Measurements from ENCODE around the gene RBPJL. TPM values are rescaled to one million over a fixed set of nuclear protein-coding genes. Genes with fewer than 3 reads are reported as not detected.

Gene RBPJL
- total and polyA plus RNA-seq, 8 donors: 2.2 to 10.4 (median 3.4) TPM; not detected in 4

DNA sequence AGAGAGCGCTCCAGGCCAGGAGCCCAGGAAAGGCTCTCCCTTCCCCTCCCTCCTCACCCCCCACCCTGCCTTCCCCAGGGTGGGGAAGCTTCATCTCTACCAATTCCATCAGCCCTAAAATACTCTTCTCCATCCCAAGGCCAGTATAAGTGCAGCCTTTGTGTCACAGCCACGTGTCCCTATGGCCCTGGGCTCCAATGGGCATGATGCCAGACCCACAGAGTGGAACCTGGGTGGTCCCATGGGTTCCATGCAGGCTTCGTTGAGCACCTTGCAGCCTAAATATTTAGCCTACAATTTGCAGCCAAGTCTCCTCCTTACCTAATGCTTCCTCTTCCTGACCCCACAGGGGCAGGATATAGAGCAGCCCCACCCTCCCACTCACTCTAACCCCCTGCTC is 2.4 kb downstream of the RBPJL start:
- intact Hi-C loops (cut with DNase I; ENCODE audit: low total_unique reads): no loop called here
- WGBS, 5 donors: 63 to 90% (median 70%) methylated on average over 3 of the region's 3 CpGs
- Histone ChIP-seq H3K27ac (no peak overlapping the region), H3K9me3 (no peaks in the 10 kb centered on the region), H3K4me3 (no peak overlapping the region), H3K27me3 (peaks cover 0 to 85% (median 31%) of the 10 kb centered on the region in 3 donors), H3K36me3 (no peaks in the 10 kb centered on the region), H3K4me1 (peaks cover 5 to 28% (median 17%) of the 10 kb centered on the region in 4 donors)
- TF ChIP-seq POLR2A (IDR thresholded peaks at IDR 0.05) (no peak), EP300 (IDR thresholded peaks at IDR 0.05) (no peak)
- DNase-seq: no peak

DNA sequence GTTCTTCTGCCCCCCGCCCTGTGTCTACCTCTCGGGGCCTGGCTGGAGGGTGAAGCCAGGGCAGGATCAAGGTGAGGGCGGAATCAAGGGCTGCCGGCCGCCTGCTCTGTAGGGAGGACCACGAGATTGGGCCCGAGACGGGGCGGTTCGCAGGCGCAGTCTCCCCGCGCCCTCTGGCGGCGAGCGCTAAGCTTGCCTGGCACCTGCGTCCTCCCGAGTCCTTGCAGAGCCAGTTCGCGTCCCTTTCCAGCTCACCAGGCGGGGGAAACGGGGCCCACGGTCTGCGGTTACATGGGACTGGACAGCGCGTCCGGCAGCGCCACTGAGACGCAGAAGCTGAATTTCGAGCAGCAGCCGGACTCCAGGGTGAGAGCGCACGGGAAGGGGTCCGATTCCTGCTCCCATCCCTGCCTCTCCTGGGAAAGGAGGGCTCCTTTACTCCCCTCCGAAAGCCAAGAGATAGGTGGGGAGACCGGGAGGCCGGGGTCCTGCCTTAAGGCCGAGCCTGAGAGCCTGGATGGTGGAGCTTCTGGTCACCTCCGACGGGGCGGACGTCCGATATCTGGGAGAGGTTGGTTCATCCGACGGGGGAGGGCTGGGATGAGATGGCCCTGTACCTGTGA is 5.1 kb downstream of the RBPJL start:
- intact Hi-C loops (cut with DNase I; ENCODE audit: low total_unique reads): no loop called here
- Histone ChIP-seq H3K27me3 (peaks cover 0 to 86% (median 30%) of the 10 kb centered on the region in 3 donors), H3K4me1 (peaks cover 0 to 22% (median 14%) of the 10 kb centered on the region in 4 donors), H3K9me3 (no peaks in the 10 kb centered on the region), H3K36me3 (no peaks in the 10 kb centered on the region), H3K4me3 (no peak overlapping the region), H3K27ac (no peak overlapping the region)
- TF ChIP-seq POLR2AphosphoS5 (IDR thresholded peaks at IDR 0.05): no peak
- TF ChIP-seq, protein P1, sequence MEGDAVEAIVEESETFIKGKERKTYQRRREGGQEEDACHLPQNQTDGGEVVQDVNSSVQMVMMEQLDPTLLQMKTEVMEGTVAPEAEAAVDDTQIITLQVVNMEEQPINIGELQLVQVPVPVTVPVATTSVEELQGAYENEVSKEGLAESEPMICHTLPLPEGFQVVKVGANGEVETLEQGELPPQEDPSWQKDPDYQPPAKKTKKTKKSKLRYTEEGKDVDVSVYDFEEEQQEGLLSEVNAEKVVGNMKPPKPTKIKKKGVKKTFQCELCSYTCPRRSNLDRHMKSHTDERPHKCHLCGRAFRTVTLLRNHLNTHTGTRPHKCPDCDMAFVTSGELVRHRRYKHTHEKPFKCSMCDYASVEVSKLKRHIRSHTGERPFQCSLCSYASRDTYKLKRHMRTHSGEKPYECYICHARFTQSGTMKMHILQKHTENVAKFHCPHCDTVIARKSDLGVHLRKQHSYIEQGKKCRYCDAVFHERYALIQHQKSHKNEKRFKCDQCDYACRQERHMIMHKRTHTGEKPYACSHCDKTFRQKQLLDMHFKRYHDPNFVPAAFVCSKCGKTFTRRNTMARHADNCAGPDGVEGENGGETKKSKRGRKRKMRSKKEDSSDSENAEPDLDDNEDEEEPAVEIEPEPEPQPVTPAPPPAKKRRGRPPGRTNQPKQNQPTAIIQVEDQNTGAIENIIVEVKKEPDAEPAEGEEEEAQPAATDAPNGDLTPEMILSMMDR (IDR thresholded peaks at IDR 0.05): peak in 5 of 7 experiments; percentile 13 to 82 (median 64)
- DNase-seq: peak; percentile 72 to 83
- 14 to 24% (median 16%) methylated on average over 32 to 45 of the region's 45 CpGs for WGBS, 5 donors

GRCh38 chr20:45312241-45312640 is 5.6 kb downstream of the RBPJL start:
- Histone ChIP-seq H3K27ac (no peak overlapping the region), H3K9me3 (no peaks in the 10 kb centered on the region), H3K27me3 (peaks cover 0 to 86% (median 29%) of the 10 kb centered on the region in 3 donors), H3K4me1 (peaks cover 0 to 22% (median 14%) of the 10 kb centered on the region in 4 donors), H3K36me3 (no peaks in the 10 kb centered on the region), H3K4me3 (no peak overlapping the region)
- TF ChIP-seq EP300 (IDR thresholded peaks at IDR 0.05) (no peak), POLR2A (IDR thresholded peaks at IDR 0.05) (no peak), POLR2AphosphoS5 (IDR thresholded peaks at IDR 0.05) (no peak)
- TF ChIP-seq, protein P1 (IDR thresholded peaks at IDR 0.05): no peak
- DNase-seq: no peak
- WGBS, 5 donors: 32 to 53% (median 38%) methylated on average over 21 of the region's 21 CpGs
- intact Hi-C loops (cut with DNase I; ENCODE audit: low total_unique reads): no loop called here

DNA sequence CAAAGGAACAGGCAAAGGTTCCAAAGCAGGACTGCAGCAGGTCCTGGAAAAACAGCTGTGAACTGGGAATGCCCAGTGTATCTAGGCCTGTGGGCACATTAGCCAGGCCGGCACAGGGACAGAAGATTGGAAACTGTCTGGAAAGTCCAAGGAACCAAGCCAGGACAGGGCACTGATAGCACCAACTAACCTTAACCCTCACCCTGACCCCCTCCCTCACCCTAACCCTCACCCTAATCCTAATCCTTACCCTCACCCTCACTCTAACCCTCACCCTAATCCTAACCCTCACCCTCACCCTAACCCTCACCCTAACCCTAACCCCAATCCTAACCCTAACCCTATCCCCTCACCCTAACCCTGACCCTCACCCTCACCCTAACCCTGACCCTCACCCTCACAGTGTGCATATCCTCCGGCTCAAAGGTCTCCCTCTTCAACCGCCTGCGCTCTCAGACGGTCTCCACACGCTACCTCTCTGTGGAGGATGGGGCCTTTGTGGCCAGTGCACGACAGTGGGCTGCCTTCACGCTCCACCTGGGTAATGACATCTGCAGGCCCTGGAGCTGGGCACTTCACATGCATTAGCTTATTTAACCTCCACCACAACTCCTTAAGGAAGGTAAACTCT is 6.5 kb downstream of the RBPJL start:
- intact Hi-C loops (cut with DNase I; ENCODE audit: low total_unique reads): no loop called here
- Histone ChIP-seq H3K4me3 (no peak overlapping the region), H3K27ac (no peak overlapping the region), H3K9me3 (no peaks in the 10 kb centered on the region), H3K27me3 (peaks cover 0 to 87% (median 30%) of the 10 kb centered on the region in 3 donors), H3K4me1 (peaks cover 0 to 18% (median 12%) of the 10 kb centered on the region in 4 donors), H3K36me3 (no peaks in the 10 kb centered on the region)
- no peak for DNase-seq
- WGBS, 5 donors: 85 to 94% (median 89%) methylated on average over 8 of the region's 8 CpGs
- TF ChIP-seq EP300 (IDR thresholded peaks at IDR 0.05) (no peak), POLR2AphosphoS5 (IDR thresholded peaks at IDR 0.05) (no peak), POLR2A (IDR thresholded peaks at IDR 0.05) (no peak)
- TF ChIP-seq, protein P1 (IDR thresholded peaks at IDR 0.05): no peak

GRCh38 chr20:45313943-45314342 is 7.3 kb downstream of the RBPJL start:
- H3K9me3 ChIP-seq: no peaks in the 10 kb centered on the region
- DNase-seq: no peak
- intact Hi-C loops (cut with DNase I; ENCODE audit: low total_unique reads): no loop called here
- WGBS, 5 donors: 85 to 93% (median 88%) methylated on average over 8 to 11 of the region's 11 CpGs
- peaks cover 0 to 14% (median 11%) of the 10 kb centered on the region in 4 donors for H3K4me1 ChIP-seq
- TF ChIP-seq POLR2A (IDR thresholded peaks at IDR 0.05) (no peak), EP300 (IDR thresholded peaks at IDR 0.05) (no peak), POLR2AphosphoS5 (IDR thresholded peaks at IDR 0.05) (no peak)
- TF ChIP-seq, protein P1 (IDR thresholded peaks at IDR 0.05): no peak
- no peak overlapping the region for H3K27ac ChIP-seq
- no peaks in the 10 kb centered on the region for H3K36me3 ChIP-seq
- no peak overlapping the region for H3K4me3 ChIP-seq
- H3K27me3 ChIP-seq: peaks cover 0 to 80% (median 28%) of the 10 kb centered on the region in 3 donors

All from stomach (tissue), 9 donors.